HepG2 (cell line): ENCODE results near the gene SLC10A1. TPM values are rescaled to one million over a fixed set of nuclear protein-coding genes. Genes with fewer than 3 reads are reported as not detected.
A peak's percentile ranks its signal among the peaks of the same experiment; 100 is the strongest.

Experiments
- ATAC-seq: fragments of 200-7000 bp; cut with Tn5 transposase; 3 replicates; pipeline ENCODE4 v1.9.1; 2020; ENCODE audit warnings: mild to moderate bottlenecking, moderate library complexity
- BruUV-seq: library from RNA; stranded (reverse); fragments of 400-500 nt; replicated peaks from 2 replicates; lab custom pipeline; 2021; lab: Mats Ljungman, UMichigan
- CTCF ChIA-PET: fragments of 300-600 bp; formaldehyde crosslinking; extraction: SDS; loops from one replicate; lab custom pipeline; 2021; ENCODE audit warnings: low total read pairs, inconsistent platforms, low intra/inter-chr PET ratio; lab: Yijun Ruan, JAX
- POLR2A ChIA-PET: fragments of 350-600 bp; sonication (Branson Sonifier 250); formaldehyde crosslinking; loops from one replicate; lab custom pipeline; 2020; ENCODE audit warnings: antibody characterized with exemption, inconsistent platforms; lab: Yijun Ruan, JAX
- DNase-seq: peaks from one replicate; pipeline ENCODE4 v3.0.0-alpha.2; 2015; ENCODE audit warnings: low spot score
- FAIRE-seq: peaks from 3 replicates; lab custom pipeline; 2011; peaks lifted over from hg19 to GRCh38; lab: Jason Lieb, UNC
- H2AFZ ChIP-seq: one replicate; pipeline ENCODE4 v1.6.1; 2011; ENCODE audit warnings: low read length, inconsistent platforms
- H3K27ac ChIP-seq: fragments of 300-600 bp; 3 replicates; pipeline ENCODE4 v1.8.0; 2011; ENCODE audit warnings: mixed run types, mild to moderate bottlenecking, mixed read lengths, low read length, inconsistent platforms; ENCODE audit not compliant: insufficient read depth; ENCODE audit errors: extremely low read length
- H3K27me3 ChIP-seq, 2 experiments: fragments of 200-600 bp in 1 of 2; 2 replicates in 1 of 2; 3 replicates in 1 of 2; pipeline versions ENCODE4 v1.6.0 to v1.8.0; 2011; ENCODE audit warnings: low read length in 2 of 2, mild to moderate bottlenecking in 2 of 2, moderate library complexity in 2 of 2, inconsistent platforms in 1 of 2; ENCODE audit not compliant: insufficient read depth in 2 of 2, control insufficient read depth in 1 of 2
- H3K36me3 ChIP-seq, 2 experiments: fragments of 200-600 bp in 1 of 2; replicated peaks in 1 of 2; 2 replicates in 1 of 2; 3 replicates in 1 of 2; pipeline versions ENCODE4 v1.5.1 to v1.8.0; 2011; ENCODE audit warnings: low read length in 2 of 2, inconsistent platforms in 1 of 2; ENCODE audit not compliant: insufficient read depth in 2 of 2, control insufficient read depth in 1 of 2
- H3K4me1 ChIP-seq: 2 replicates; pipeline ENCODE4 v1.5.1; 2012; ENCODE audit warnings: low read length, inconsistent platforms; ENCODE audit not compliant: insufficient read depth
- H3K4me2 ChIP-seq: 2 replicates; pipeline ENCODE4 v1.6.0; 2011; ENCODE audit warnings: low read depth, low read length, inconsistent platforms
- H3K4me3 ChIP-seq, 3 experiments: fragments of 200-600 bp in 1 of 3; sonication (generic), shearing (Covaris generic) in 1 of 3; replicated peaks in 1 of 3; 2 replicates each; pipeline ENCODE4 v1.5.1; 2011 to 2016; ENCODE audit warnings: low read length in 3 of 3, inconsistent platforms in 2 of 3, low read depth in 2 of 3, mild to moderate bottlenecking in 2 of 3, control low read depth in 1 of 3, mixed read lengths in 1 of 3; ENCODE audit not compliant: insufficient read depth in 1 of 3
- H3K79me2 ChIP-seq: one replicate; pipeline ENCODE4 v1.6.1; 2011; ENCODE audit warnings: low read length, inconsistent platforms; ENCODE audit not compliant: insufficient read depth
- H3K9ac ChIP-seq: 2 replicates; pipeline ENCODE4 v1.6.0; 2011; ENCODE audit warnings: mild to moderate bottlenecking, low read depth, low read length, inconsistent platforms; ENCODE audit not compliant: insufficient read depth
- H3K9me3 ChIP-seq: 2 replicates; pipeline ENCODE4 v1.5.1; 2012; ENCODE audit warnings: mild to moderate bottlenecking, low read length
- H4K20me1 ChIP-seq: 2 replicates; pipeline ENCODE4 v1.6.0; 2011; ENCODE audit warnings: inconsistent platforms, mild to moderate bottlenecking, low read length, moderate library complexity; ENCODE audit not compliant: insufficient read depth
- CSRNP1 ChIP-seq: sonication (generic); formaldehyde crosslinking; IDR thresholded peaks from 2 replicates; pipeline ENCODE4 v1.8.1; 2023; ENCODE audit warnings: mild to moderate bottlenecking, missing genetic modification reagents
- FOXM1 ChIP-seq: sonication (generic); formaldehyde crosslinking; IDR thresholded peaks from 2 replicates; pipeline ENCODE4 v1.5.0; 2020; ENCODE audit warnings: missing genetic modification reagents
- GFI1 ChIP-seq: sonication (generic); formaldehyde crosslinking; IDR thresholded peaks from 2 replicates; pipeline ENCODE4 v1.5.0; 2020; ENCODE audit warnings: missing genetic modification reagents, mild to moderate bottlenecking, borderline replicate concordance
- GMEB2 ChIP-seq: IDR thresholded peaks from 2 replicates; pipeline ENCODE4 v1.6.1; 2016; ENCODE audit warnings: missing biosample characterization, missing genetic modification reagents, low read depth
- IRF1 ChIP-seq: sonication (generic); formaldehyde crosslinking; IDR thresholded peaks from 2 replicates; pipeline ENCODE4 v1.4.0; 2020; ENCODE audit warnings: low read depth, mild to moderate bottlenecking, missing genetic modification reagents
- KDM2A ChIP-seq: sonication (generic); formaldehyde crosslinking; IDR thresholded peaks from 2 replicates; pipeline ENCODE4 v1.4.0; 2020; ENCODE audit warnings: low read depth, missing genetic modification reagents, borderline replicate concordance
- PHF5A ChIP-seq: IDR thresholded peaks from one replicate; pipeline ENCODE4 v1.6.1; 2018; ENCODE audit warnings: low read depth, missing genetic modification reagents; ENCODE audit not compliant: unreplicated experiment
- PITX1 ChIP-seq: sonication (generic); formaldehyde crosslinking; IDR thresholded peaks from 2 replicates; pipeline ENCODE4 v1.5.1; 2020; ENCODE audit warnings: mild to moderate bottlenecking, missing genetic modification reagents
- POLR2AphosphoS5 ChIP-seq: IDR thresholded peaks from 2 replicates; pipeline ENCODE4 v1.6.1; 2012; ENCODE audit warnings: low read depth, low read length
- TBX3 ChIP-seq: fragments of 450-650 bp; IDR thresholded peaks from 2 replicates; pipeline ENCODE4 v1.6.1; 2017; ENCODE audit warnings: antibody characterized with exemption, mild to moderate bottlenecking, inconsistent platforms, borderline replicate concordance
- TRAFD1 ChIP-seq: sonication (generic); formaldehyde crosslinking; IDR thresholded peaks from 2 replicates; pipeline ENCODE4 v1.5.1; 2020; ENCODE audit warnings: missing genetic modification reagents, mild to moderate bottlenecking, borderline replicate concordance
- ZNF281 ChIP-seq: sonication (generic); formaldehyde crosslinking; IDR thresholded peaks from 2 replicates; pipeline ENCODE4 v1.4.0; 2020; ENCODE audit warnings: missing genetic modification reagents, borderline replicate concordance
- ZNF672 ChIP-seq: sonication (generic); formaldehyde crosslinking; IDR thresholded peaks from 2 replicates; pipeline ENCODE4 v1.8.1; 2022; ENCODE audit warnings: missing genetic modification reagents
- ZNF761 ChIP-seq: sonication (generic); formaldehyde crosslinking; conservative IDR thresholded peaks from 2 replicates; pipeline ENCODE4 v1.4.0; 2020; ENCODE audit warnings: mild to moderate bottlenecking, missing genetic modification reagents
- ZNF790 ChIP-seq: sonication (generic); formaldehyde crosslinking; IDR thresholded peaks from 2 replicates; pipeline ENCODE4 v1.8.0; 2022; ENCODE audit warnings: missing genetic modification reagents, mild to moderate bottlenecking, borderline replicate concordance
- WGBS: methylation state at CpG from one replicate; pipeline ENCODE4 v1.1.6; 2017; ENCODE audit warnings: low lambda C conversion rate; 5-methylcytosine and 5-hydroxymethylcytosine counted together
- in situ Hi-C: cut with HindIII; loops from 2 replicates; pipeline ENCODE4 v1.10.0; 2017; ENCODE audit warnings: low pct_unique_long_range_greater_than_20kb; ENCODE audit not compliant: extremely low pct_ligation_motif_present
- intact Hi-C: fragments of 100-400 bp; cut with micrococcal nuclease; formaldehyde crosslinking; loops from one replicate; pipeline ENCODE4 v1.10.0; 2022; ENCODE audit not compliant: unreplicated experiment
- polyA plus RNA-seq, 8 experiments: library from polyadenylated mRNA; depleted of rRNA in 3 of 8; stranded (reverse) in 7 of 8; unstranded in 1 of 8; fragments of >200 nt; fragmentation: Illumina TruSeq in 4 of 8; extraction: Trizol in 4 of 8; gene quantifications; 2 replicates each; pipeline versions ENCODE4 v1.2.1 to v1.2.3, GENCODE V29; 2011 to 2016; ENCODE audit warnings: low read depth in 4 of 8, missing spikeins in 1 of 8, mixed read lengths in 1 of 8; ENCODE audit not compliant: insufficient read depth in 1 of 8
- total RNA-seq, 5 experiments: library from RNA; depleted of rRNA; stranded (reverse); fragments of >200 nt; fragmentation: Illumina TruSeq; extraction: Trizol; gene quantifications; 2 replicates each; pipeline ENCODE4 v1.2.3, GENCODE V29; 2016; ENCODE audit warnings: low read depth in 1 of 5

SLC10A1 gene
- total and polyA plus RNA-seq, 2 of the 13 experiments (the other 11 are each of a cell fraction or from before 2014, with no cell fraction given), result 0.17 TPM; not detected in 1

GRCh38 chr14:69754487-69754886 lies 42.6 kb downstream of the SLC10A1 start (continued):
- TF ChIP-seq CSRNP1 (CRISPR knock-in tag) (no peak), ZNF672 (CRISPR knock-in tag) (no peak), IRF1 (CRISPR knock-in tag) (no peak), TRAFD1 (CRISPR knock-in tag) (no peak), ZNF790 (no peak)

GRCh38 chr14:69753860-69754259 lies 43.2 kb downstream of the SLC10A1 start:
- H3K27me3 ChIP-seq, result no peaks in the 10 kb centered on the region
- H3K9me3 ChIP-seq, result no peaks in the 10 kb centered on the region
- no TSS peak for BruUV-seq
- no peak for DNase-seq
- H3K27ac ChIP-seq, result no peak overlapping the region
- intact Hi-C loops, result no loop called here
- ChIA-PET POLR2A (no interaction called here), CTCF (no interaction called here)
- WGBS, result 7% methylated on average over 1 of the region's 1 CpG
- H3K4me1 ChIP-seq, result peaks cover 69% of the 10 kb centered on the region
- H3K79me2 ChIP-seq, result no peaks in the 10 kb centered on the region
- H3K36me3 ChIP-seq, result no peaks in the 10 kb centered on the region
- no peak overlapping the region for H3K9ac ChIP-seq
- in situ Hi-C loops, result no loop called here
- H2AFZ ChIP-seq, result peak overlapping the region; percentile 30
- no peak for ATAC-seq
- H4K20me1 ChIP-seq, result no peaks in the 10 kb centered on the region
- FAIRE-seq, result no peak
- H3K4me2 ChIP-seq, result no peak overlapping the region
- H3K4me3 ChIP-seq, result no peak overlapping the region
- TF ChIP-seq GMEB2, result no peak
- TF ChIP-seq FOXM1 (CRISPR knock-in tag), result no peak
- no peak for TF ChIP-seq ZNF281 (CRISPR knock-in tag)
- no peak for TF ChIP-seq POLR2AphosphoS5
- TF ChIP-seq ZNF761 (CRISPR knock-in tag), result no peak
- TF ChIP-seq PITX1 (CRISPR knock-in tag), result no peak
- no peak for TF ChIP-seq PHF5A
- TF ChIP-seq GFI1, result no peak
- TF ChIP-seq TBX3, result no peak
- TF ChIP-seq KDM2A (CRISPR knock-in tag), result no peak
